GM21825 (cell line): Measurements from ENCODE around the gene PPP6R2.
"Not testable (repeated sequence)": the region's sequence is repeated elsewhere in the genome, so short reads cannot be mapped to it uniquely, and the experiment has no call there.

Experiments
- ATAC-seq: cut with Tn5 transposase; IDR thresholded peaks from one replicate; pipeline ENCODE4 v1.9.1; 2021; ENCODE audit warnings: mild to moderate bottlenecking, moderate library complexity; ENCODE audit not compliant: unreplicated experiment

Gene PPP6R2

DNA sequence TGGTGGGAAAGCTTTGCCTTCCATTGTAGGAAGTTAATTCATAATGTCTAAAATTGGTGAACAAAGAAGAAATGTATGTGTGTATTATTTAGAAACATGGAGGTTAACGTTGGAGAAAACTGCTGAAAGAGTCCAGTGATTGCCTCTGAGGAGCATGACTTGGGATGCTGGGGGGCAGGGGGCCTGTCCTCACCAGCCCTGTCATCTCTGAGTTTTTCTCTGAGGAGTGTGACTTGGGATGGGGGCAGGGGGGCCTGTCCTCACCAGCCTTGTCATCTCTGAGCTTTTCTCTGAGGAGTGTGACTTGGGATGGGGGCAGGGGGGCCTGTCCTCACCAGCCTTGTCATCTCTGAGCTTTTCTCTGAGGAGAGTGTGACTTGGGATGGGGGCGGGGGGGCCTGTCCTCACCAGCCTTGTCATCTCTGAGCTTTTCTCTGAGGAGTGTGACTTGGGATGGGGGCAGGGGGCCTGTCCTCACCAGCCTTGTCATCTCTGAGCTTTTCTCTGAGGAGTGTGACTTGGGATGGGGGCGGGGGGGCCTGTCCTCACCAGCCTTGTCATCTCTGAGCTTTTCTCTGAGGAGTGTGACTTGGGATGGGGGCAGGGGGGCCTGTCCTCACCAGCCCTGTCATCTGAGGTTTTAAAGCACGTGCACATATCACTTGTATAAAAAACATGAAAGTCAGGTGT lies 54.4 kb downstream of the PPP6R2 start:
- ATAC-seq, result not testable (repeated sequence)

DNA sequence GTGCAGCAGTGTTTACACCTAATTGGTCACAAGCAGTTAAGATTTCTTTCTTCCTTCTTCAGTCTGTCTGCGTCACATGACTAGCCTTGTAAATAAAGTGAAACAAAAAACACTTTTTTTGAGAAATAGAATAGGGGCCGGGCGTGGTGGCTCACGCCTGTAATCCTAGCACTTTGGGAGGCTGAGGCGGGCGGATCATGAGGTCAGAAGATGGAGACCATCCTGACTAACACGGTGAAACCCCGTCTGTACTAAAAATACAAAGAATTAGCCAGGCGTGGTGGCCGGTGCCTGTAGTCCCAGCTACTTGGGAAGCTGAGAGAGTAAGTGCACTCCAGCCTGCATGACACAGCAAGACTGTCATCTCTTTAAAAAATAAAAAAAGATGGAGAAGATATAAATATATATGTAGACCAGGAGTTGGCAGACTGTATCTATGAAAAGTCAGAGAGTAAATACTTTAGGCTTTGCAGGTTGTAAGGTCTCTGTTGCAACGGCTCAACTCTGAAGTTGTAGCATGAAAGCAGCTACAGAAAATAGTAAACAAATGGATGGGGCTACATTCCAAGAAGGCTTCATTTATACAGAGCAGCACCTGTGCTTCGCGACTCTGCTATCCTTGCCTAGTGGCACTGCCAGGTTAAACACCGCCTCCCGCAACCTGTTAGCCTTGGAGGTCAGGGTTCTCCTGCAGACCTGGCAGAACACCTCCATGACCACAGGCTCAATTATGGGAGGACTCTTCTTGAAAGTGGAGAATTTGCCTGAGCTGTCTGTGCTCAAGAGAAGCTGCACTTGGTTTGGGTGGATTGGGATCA lies 55.9 kb downstream of the PPP6R2 start:
- no peak for ATAC-seq

DNA sequence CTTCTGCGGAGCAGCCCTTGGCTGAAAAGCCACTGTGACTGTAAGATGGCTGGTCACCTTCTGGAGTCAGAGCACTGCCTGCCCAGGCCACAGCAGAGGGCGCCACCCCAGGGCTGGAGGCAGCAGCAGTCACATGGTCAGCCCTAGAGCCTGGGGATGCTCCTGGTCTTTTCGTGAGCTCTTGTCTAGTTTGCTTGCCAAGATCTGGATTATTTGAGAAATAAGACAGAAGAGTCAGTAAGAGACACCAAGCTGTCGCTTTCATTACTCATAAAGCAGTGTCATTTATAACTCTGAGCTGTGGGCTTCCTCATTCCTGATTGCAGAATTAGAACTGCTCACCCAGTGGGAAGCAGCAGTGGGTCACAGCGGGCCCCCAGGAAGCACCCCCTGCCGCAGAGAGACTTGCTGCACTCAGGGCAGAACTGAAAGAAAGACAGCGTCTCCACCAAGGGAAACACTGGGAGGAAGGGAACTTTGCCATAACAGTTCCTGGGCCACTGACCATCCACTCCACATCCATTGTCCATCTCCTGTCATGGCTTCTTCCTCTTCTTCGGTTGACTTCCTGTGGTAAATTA lies 56.7 kb downstream of the PPP6R2 start:
- no peak for ATAC-seq

DNA sequence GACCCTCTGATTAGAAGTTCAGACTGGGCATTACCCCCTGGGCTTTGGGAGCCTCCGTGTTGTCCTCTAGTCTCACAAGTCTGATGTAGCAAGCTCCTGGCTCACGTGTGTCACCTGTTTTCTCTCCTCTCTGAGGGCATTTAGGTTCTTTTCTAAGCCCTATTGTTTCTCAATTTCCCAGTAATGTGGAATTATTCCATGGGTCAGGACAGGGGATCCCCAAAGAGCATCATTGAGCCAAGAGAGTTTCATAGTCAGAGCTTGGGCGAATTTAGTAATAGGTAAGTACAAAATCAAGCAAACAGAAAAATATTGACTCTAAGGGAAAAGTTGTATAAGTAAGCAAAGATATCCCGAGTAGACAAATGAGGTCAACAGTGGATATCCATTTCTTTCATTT lies 57.3 kb downstream of the PPP6R2 start:
- ATAC-seq, result no peak

DNA sequence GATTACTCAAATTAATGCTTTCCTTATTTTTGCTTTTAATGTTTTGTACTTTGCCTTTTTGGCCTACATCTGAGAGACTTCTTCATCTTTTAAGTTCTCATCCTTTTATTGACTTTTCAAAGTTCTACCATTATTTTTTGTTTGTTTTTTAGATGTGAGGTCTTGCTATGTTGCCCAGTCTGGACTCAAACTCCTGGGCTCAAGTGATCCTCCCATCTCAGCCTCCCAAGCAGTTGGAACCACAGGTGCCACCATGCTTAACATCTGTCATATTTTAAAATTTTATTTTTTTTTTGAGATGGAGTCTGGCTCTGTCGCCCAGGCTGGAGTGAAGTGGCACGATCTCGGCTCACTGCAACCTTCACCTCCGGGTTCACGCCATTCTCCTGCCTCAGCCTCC lies 57.8 kb downstream of the PPP6R2 start:
- no peak for ATAC-seq

DNA sequence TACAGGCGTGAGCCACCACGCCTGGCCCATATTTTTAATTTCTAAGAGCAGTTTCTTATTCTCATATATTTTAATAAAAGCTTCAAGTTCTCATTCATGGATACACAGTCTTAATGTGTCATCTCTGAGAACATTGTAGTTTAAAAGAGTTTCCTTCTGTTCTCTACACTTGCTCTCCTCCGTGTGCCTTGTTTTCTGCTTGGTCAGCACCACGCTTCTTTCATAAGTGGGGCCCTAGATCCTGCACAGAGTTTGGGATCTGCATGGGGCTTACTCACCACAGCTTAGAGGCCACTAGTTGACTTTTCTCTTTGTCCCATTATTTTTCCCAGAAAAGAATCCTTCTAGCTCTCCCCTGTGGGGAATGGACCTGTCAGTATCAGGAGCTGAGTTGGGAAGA lies 58.8 kb downstream of the PPP6R2 start:
- ATAC-seq, result no peak

DNA sequence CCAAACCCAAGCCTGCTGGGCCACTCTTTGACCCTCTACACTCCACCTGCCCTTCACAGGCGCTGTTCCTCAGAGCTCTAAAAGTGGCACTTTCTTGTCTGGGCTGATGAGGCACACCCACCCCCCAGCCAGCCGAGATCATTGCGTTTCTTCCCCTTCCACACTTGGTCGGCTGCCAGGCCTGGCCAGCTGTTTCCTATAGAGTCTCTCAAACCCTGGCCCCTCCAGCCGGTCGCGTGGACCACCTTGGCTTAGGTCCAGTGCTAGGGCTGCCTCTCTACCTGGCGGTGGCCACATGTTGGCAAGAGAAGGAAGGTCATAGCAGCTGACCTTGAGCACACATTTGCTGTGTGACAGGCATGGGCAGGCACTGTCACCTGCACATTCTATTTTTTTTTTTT lies 60.6 kb downstream of the PPP6R2 start:
- ATAC-seq, result no peak

DNA sequence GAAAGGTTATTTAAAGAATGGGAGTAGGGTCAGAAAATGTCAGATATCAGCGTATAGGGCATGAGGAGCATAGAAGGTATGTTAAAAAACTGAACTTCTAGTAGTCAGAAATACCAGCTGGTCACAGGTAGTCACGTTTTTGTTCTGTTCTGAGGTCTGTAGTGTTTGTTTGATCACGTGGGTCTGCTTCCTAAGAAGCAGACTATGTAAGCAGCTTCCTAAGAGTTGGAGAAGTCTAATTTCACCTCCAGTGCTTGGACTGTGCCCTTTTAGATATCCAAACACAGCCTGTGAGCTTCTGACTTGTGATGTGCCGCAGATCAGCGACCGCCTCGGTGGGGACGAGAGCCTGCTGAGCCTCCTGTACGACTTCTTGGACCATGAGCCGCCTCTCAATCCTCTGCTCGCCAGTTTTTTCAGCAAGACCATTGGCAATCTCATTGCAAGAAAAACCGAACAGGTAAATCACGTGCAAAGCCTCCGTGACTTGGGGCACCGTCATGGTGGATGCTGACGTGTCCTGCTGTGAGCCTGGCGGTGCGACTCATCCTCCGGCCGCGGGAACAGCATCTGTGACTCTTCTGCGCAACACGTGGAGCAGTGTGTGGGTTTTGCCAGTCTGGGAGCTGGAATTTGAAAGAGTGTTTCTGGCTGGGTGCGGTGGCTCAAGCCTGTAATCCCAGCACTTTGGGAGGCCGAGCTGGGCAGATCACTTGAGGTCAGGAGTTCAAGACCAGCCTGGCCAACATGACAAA lies 63.5 kb downstream of the PPP6R2 start:
- no peak for ATAC-seq

DNA sequence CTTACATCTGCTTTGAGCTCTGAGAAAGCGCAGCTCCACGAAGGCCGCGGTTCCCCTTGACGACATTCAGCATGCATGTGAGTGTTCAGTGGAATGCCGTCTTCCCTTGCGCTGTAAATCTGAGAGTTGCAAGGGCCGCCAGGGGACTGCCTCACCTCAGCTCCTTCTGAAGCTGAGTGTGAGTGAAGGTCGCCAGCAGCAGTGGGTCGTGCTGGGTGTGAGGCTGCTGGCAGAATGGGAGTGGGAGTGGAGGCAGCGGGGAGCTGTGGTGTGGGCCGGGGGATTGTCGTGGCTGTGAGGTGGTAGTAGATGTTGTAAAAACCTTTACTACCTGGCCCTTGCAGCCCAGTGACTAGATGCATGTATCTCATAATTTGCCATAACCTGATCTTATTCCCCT lies 65.2 kb downstream of the PPP6R2 start:
- no peak for ATAC-seq

DNA sequence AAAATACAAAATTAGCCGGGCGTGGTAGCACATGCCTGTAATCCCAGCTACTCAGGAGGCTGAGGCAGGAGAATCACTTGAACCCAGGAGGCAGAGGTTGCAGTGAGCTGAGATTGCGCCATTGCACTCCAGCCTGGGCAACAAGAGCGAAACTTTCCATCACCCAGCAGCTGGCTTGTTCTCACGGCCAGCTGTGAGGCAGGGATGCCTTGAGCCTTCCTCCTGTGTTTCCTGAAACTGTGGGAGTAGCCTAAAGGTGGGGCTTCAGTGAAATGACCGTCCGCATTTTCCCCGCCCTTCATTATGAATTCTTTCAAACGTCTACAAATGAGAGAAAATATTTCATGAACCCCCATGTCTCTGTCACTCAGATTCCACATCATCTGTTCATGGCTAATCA lies 65.8 kb downstream of the PPP6R2 start:
- not testable (repeated sequence) for ATAC-seq

DNA sequence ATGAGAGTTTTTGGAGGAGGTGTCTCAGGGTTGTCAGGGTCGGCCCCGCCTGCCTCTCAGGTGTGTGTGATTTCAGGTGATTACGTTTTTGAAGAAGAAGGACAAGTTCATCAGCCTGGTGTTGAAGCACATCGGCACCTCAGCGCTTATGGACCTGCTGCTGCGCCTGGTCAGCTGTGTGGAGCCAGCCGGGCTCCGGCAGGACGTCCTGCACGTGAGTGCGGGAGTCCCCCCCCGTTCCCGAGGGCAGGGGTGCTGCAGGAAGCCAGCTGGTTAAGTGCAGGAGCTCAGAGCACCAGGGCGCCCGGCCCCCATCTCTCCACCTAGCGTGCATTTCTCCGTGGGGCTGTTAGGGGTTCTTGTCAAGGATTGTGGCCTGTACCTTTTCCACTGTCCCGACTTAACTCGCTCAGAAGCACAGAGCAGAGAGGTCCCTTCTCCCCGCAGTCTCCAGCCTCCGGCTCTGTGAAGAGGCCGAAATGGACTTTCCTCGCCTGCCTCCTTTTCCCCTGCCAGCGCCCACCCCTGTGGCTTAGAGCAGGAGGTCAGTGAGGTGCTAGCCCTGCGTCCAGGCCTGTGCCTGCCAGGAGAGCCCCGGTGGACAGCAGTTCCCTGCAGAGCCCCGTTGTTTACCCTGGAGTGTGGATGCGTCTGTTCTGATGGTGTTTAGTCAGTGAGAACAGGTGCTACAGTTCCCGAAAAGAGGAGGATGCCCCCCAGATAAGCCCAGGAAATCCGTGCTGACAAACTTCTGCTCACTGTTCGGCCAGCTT lies 71.5 kb downstream of the PPP6R2 start:
- ATAC-seq, result no peak

DNA sequence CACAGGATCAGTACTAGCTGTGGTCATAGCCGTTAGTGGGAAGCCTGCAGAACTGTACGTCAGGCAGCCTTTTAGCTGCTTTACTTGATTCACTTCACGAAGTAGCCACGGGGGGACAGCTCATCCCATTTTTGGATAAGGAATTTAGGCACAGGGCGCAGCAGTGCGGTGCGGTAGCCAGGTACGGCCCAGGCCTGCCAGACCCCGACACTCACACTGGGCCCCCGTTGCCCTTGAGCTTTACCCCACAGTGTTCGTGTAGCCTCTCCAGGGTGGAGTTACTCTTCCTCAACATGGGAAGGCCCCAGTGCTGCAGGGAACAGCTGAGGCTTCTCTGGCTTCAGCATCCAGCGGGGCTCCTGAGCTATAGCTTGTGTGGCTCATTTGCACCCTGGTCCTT lies 72.3 kb downstream of the PPP6R2 start:
- ATAC-seq, result no peak

DNA sequence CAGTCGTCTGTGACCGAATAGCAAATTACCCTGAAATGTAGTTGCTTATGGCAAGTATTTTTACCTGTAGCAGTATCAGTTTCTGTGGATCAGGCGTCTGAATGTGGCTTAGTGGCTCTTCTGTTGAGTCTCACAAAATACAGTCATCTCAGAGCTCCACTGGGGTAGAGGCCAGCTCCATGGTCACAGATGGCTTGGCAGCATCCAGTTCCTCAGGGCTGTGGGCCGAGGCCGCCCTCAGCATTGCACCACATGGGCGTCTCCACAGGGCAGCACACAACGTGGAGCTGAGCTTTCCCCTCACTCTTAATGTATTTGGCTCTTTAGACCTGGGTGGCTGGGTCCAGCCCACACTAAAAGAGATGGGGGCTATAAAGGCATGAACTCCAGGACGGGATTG lies 73.9 kb downstream of the PPP6R2 start:
- ATAC-seq, result no peak

DNA sequence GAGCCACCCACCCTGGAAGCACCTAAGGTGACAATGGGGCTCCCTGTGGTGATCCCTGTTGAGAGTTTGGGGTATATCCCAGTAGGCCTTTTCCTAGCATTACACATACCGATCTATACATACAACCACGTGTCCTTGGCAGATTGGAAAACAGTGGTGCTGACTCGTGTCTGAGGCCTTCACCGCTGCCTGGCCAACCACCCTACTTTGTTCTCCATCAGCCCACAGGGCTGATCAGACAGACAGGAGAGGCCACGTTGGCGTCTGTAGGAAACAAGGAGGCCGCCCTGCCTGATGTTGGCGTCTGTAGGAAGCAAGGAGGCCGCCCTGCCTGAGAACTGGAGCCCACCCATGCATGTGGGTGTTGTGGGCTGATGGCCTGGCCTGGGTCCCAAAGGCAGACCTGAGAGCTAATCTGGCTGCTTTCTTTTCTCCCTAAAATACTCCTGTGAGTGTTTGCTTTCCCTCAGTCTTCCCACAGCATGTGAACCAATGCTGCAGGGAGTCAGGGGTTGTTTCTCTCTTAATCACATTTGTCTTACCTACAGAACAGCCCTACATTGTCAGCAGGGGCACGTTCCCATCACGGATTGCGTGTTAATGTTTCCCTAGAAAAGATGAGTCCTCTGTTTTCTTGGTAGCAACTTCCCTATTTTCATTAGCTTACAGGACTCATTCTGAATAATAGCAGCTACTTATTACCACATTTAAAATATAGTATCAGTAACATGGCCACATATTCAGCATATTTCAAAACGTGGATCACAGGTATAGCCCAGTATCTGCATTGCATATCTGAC lies 74.5 kb downstream of the PPP6R2 start:
- no peak for ATAC-seq

DNA sequence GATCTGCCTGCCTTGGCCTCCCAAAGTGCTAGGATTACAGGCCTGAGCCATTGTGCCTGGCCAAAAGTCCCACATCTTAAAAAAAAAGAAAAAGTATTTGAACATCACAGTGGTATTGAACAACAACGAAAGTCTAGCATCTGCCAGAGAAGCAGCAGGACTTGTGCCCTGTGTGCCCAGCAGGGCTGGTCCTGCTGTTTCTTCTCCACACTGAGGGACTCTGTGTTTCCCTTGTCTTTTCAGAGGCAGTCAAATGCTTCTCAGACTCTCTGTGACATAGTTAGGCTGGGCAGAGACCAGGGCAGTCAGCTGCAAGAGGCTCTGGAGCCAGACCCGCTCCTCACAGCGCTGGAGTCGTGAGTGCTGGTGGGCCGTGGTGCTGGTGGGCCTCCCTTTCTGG lies 75.5 kb downstream of the PPP6R2 start:
- ATAC-seq, result no peak

DNA sequence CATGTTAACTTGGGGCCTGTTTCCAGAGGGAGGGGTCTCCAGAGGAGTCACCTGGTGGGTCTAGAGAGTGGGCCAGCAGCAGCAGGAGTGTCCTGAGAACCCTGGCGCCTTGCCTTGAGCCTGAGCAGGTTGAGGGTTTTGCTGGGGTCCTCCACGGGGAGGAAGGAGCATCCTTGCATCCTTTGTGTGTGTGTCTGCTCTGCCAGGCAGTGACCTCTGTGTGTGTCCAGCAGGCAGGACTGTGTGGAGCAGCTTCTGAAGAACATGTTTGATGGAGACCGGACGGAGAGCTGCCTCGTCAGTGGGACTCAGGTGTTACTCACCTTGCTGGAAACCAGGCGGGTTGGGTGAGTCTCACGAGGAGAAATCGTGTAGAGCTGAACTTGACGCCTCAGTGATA lies 76.0 kb downstream of the PPP6R2 start:
- ATAC-seq, result no peak

DNA sequence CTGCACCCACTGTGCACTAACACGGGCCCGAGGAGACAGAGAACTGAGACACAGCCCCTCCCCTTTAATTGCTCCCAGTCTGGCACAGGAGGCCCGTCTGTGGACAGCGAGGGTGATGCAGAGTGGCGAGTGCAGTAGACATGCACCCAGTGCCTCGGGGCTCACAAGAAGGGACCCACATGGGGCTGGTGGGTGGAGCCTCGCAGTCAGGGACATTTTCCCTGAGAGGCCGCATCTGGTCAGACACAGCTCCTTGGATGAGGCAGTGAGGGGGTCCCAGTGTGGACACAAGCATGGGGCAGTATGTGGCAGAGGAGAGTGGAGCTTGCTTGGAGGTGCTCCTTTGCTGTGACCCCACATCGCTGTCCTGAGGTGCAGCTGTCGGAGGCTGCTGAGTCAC lies 76.9 kb downstream of the PPP6R2 start:
- ATAC-seq, result no peak

DNA sequence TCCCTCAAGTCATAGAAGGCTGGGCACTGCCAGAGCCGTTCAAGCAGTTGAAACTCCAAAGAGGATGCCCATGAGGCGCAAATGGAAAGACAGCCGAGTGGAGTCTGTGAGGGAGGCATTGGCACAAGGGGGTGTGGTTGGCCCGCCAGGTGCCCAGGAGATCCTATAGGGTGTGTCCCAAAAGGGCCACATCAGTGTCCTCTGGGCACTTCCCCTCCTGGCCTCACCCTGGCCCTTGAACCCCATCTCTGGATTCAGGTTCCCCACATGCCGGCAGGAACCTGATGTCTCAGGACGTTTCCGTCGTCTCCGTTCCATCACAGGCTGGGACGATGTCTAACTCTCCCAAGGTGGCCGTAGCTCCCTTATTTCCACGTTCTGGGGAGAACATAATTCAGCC lies 77.5 kb downstream of the PPP6R2 start:
- ATAC-seq, result no peak

DNA sequence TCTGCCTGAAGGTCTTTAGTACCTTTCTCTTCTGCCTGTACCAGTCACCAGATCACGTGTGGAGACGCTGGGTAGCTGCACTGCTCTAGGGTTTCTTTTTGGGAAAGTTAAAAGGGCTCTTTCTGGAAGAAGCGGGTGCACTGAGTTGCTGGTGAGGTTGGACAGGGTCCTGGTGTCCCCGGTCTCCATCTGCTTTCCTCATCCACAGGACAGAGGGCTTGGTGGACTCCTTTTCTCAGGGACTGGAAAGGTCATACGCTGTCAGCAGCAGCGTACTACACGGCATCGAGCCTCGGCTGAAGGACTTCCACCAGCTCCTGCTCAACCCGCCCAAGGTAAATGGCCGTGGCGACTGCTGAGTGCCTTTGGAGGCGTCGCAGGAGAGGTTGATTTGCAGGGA lies 78.9 kb downstream of the PPP6R2 start:
- ATAC-seq, result no peak
